ENCODE results near the gene PTPN14. TPM values are rescaled to one million over a fixed set of nuclear protein-coding genes. Genes with fewer than 3 reads are reported as not detected.
A peak's percentile ranks its signal among the peaks of the same experiment; 100 is the strongest.

Gene PTPN14
- total and polyA plus RNA-seq, 3 donors from 2014 or later, result 14.8 to 59.2 (median 42.2) TPM

DNA sequence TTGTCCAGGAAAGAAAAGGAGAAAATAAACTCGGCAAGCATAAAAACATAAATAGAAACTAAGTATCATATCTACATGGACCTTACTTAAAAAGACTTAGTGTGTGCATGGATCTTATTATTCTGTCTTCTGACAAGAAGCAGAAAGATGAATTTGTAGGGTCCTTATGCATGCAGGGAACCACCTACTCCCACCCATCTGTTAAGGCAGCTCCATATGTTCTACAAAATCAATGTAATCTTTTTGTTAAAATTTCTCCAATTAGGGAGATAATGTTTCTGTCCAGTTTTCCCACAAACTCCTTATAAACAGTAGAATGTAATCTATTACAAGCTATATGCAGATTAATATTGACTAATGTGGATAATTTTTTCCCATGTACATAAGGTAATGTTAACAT is 13.9 kb upstream of the PTPN14 start:
- H3K4me3 ChIP-seq, result no peak overlapping the region
- H3K4me1 ChIP-seq, result no peaks in the 10 kb centered on the region
- no peak for TF ChIP-seq POLR2A (IDR thresholded peaks at IDR 0.05)
- TF ChIP-seq, protein P1, sequence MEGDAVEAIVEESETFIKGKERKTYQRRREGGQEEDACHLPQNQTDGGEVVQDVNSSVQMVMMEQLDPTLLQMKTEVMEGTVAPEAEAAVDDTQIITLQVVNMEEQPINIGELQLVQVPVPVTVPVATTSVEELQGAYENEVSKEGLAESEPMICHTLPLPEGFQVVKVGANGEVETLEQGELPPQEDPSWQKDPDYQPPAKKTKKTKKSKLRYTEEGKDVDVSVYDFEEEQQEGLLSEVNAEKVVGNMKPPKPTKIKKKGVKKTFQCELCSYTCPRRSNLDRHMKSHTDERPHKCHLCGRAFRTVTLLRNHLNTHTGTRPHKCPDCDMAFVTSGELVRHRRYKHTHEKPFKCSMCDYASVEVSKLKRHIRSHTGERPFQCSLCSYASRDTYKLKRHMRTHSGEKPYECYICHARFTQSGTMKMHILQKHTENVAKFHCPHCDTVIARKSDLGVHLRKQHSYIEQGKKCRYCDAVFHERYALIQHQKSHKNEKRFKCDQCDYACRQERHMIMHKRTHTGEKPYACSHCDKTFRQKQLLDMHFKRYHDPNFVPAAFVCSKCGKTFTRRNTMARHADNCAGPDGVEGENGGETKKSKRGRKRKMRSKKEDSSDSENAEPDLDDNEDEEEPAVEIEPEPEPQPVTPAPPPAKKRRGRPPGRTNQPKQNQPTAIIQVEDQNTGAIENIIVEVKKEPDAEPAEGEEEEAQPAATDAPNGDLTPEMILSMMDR (IDR thresholded peaks at IDR 0.05), result no peak
- no peak for DNase-seq
- no peaks in the 10 kb centered on the region for H3K36me3 ChIP-seq (ENCODE audit: low read depth, missing control alignments)
- 45 to 56% methylated on average over 1 of the region's 1 CpG for WGBS, 2 donors
- intact Hi-C loops (cut with DNase I; ENCODE audit: low total_unique reads), result no loop called here
- no peak overlapping the region for H3K27ac ChIP-seq
- no peaks in the 10 kb centered on the region for H3K9me3 ChIP-seq
- H3K27me3 ChIP-seq, result no peaks in the 10 kb centered on the region

DNA sequence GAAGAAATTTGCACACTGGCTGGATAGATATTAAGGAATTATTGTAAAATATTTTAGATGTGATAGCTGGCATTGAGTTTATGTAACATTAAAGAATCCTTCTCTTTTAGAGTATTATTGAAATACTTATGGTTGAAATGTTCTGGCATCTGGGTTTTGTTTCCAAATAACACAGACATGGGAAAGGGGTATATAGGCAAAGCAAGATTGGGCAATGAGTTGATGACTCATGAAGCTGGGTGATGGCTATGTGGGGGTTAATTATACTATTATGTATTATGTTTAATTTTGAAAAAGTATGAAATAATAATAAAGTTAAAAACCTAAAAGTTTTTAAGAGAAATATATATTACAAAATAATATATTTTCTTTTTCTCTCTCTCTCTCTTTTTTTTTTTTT is 12.5 kb upstream of the PTPN14 start:
- intact Hi-C loops (cut with DNase I; ENCODE audit: low total_unique reads), result no loop called here
- Histone ChIP-seq H3K4me1 (no peaks in the 10 kb centered on the region), H3K36me3 (ENCODE audit: low read depth, missing control alignments) (no peaks in the 10 kb centered on the region), H3K27ac (no peak overlapping the region), H3K4me3 (no peak overlapping the region), H3K9me3 (no peaks in the 10 kb centered on the region), H3K27me3 (no peaks in the 10 kb centered on the region)
- TF ChIP-seq POLR2A (IDR thresholded peaks at IDR 0.05), result no peak
- TF ChIP-seq, protein P1 (IDR thresholded peaks at IDR 0.05), result no peak
- no peak for DNase-seq

DNA sequence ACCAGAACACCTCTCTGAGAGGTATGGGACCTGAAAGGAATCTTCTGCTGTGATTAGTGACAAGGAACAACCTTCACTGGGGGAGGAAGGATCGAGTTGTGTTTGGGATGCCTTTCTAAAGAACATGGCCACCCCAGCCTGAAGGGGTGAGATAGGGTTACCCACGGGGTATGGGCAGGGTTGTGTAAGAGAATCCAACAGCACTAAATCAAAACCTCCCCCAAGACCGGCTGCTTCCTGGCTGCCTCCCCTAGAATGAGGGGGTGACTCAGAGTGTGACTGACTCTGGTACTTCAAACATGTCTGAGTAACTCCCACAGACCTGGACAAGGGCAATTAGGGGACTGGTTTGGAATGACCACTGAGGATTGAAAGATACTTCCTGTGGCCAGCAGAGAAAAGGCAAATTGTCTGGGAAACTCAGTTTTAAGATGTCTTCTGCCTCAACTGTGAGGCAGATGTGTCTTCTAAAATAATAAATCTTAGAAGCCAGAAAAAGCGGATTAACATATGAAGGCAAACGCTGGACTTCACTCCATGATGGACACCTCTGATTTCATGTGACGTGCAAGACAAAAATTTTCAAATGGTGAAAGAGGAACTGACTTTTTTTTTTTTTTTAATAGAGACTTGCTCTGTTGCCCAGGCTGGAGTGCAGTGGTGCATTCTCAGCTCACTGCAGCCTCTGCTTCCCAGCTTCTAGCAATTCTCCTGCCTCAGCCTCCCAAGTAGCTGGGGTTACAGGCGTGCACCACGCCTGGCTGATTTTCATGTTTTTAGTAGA is 6.7 kb upstream of the PTPN14 start:
- H3K27me3 ChIP-seq, result no peaks in the 10 kb centered on the region
- WGBS, 2 donors, result 56 to 75% methylated on average over 8 of the region's 8 CpGs
- no peak overlapping the region for H3K4me3 ChIP-seq
- intact Hi-C loops (cut with DNase I; ENCODE audit: low total_unique reads), result no loop called here
- no peak for TF ChIP-seq POLR2A (IDR thresholded peaks at IDR 0.05)
- TF ChIP-seq, protein P1 (IDR thresholded peaks at IDR 0.05), result no peak
- no peaks in the 10 kb centered on the region for H3K36me3 ChIP-seq (ENCODE audit: low read depth, missing control alignments)
- DNase-seq, result no peak
- no peaks in the 10 kb centered on the region for H3K9me3 ChIP-seq
- no peak overlapping the region for H3K27ac ChIP-seq
- no peaks in the 10 kb centered on the region for H3K4me1 ChIP-seq

DNA sequence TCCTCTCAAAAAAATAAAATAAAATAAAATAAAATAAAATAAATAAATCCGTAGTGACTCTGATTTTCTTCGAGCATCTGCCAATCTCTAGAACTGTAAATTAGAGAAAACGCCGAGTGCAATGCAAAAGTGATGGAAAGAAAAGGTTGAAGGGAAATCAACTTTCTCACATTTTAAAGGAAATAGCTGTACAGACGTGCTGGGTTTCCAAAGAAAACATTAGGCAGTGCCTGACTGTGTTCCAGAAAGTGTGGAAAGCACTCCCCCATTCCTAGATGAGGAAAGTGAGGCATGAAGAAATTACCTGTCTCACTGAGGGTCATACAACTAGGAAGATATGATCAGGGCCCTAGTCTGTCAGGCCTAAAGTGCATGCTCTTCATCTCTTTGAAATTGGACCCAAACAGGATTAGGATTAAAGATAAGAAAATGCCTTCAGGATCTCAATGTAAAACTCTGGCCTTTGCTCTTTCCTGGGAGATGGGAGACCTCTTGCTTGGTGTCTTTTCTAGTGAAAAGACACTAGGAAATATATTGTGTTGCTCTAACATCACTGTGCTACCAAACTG is 1.8 kb upstream of the PTPN14 start:
- peak overlapping the region in 1 of 2 donors; percentile 92 for H3K27ac ChIP-seq
- intact Hi-C loops (cut with DNase I; ENCODE audit: low total_unique reads), result no loop called here
- TF ChIP-seq, protein P1 (IDR thresholded peaks at IDR 0.05), result no peak
- no peak for TF ChIP-seq POLR2A (IDR thresholded peaks at IDR 0.05)
- no peaks in the 10 kb centered on the region for H3K27me3 ChIP-seq
- WGBS, 2 donors, result 42 to 66% methylated on average over 5 of the region's 5 CpGs
- H3K9me3 ChIP-seq, result no peaks in the 10 kb centered on the region
- H3K36me3 ChIP-seq (ENCODE audit: low read depth, missing control alignments), result no peaks in the 10 kb centered on the region
- peaks cover 27% of the 10 kb centered on the region for H3K4me1 ChIP-seq
- H3K4me3 ChIP-seq, result peak overlapping the region in 1 of 2 donors; percentile 60
- DNase-seq, result no peak
